Globus pallidus (tissue), 1 donor: Measurements from ENCODE around the gene CCDC85C.

Experiments
- DNase-seq: peaks from one replicate; pipeline ENCODE4 v3.0.0-alpha.2; 2015; ENCODE audit warnings: low spot score

Gene CCDC85C

DNA sequence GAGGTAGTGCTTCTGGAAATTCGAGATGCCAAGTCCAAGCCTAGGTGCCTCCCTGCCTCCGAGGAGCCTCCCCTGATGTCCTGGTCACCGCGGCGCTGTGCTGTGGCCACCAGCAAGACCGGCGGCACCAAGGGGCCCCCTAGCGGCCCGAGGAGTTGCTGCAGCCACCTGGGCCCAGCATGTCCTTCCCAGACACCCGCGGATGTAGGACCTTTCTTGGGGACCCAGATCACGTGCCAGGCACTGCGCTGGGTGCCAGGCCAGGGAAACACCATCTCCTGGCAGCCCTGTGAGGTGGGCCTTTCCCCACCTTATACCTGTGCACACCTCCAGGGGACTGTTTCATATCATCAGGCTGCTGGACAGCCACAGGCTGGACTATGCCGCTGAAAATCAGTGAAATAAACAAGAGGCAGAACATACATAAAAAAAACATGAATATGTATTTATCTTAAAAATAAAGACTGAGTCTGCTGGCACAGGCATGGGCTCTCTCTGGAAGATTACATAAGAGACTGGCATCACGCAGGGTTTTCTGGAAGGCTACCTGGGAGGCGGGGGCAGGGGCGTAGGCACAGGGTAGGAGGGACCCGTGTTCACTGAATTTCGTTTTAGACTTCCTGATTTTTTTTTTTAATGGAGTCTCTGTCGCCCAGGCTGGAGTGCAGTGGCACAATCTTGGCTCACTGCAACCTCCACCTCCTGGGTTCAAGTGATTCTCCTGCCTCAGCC, 25.0 kb upstream of the CCDC85C start:
- DNase-seq: peak; percentile 71

DNA sequence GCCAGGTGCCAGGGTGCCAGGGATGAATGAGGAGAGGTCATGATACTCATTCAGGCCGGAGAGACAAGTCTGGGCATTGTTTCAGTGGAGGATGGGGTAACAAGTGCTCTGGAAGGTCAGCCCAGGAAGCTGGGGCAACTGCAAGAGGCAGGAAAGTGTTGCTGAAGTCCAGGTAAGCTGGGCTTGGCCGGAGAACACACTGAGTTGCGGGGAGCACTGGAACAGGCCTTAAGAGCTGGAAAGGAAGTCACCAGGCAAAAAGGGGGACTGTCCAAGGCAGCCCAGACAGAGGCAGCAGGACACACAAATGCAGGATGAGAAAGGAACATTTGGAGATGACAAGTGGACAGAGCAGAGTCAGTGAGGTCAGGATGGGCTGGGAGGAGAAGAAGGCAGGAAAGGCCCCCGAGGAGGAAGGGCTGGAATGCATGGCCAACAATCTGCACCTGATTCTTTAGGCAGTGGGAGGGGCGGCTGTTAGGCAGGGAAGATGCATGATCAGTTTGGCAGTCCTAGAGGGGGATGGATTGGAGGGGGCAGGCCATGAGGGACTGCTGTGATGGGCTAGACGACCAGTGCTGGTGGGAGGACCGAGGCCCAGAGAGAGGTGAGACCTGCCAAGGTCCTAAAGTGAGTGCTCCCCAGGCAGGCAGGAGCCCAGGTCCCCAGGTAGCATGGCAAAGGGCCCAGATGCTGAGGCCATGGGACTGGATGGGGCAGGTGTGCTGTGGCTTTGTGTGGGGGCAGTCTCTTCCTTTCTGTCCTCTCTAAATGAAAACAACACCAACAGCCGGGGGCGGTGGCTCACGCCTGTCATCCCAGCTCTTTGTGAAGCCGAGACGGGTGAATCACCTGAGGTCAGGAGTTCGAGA, 23.7 kb upstream of the CCDC85C start:
- no peak for DNase-seq

DNA sequence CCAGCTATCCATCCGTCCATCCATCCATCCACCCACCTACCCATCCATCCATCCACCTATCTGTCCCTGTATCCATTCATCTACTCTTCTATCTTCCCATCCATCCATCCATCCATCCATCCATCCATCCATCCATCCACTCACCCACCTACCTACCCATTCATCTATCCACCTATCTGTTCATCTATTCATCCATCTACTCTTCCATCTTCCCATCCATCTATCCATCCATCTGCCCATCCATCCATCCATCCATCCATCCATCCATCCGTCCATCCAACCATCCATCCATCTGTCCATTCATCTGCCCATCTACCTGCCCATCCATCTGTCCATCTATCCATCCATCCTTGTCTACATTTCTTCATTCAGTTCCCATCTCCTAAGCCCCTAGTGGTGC, 23.1 kb upstream of the CCDC85C start:
- no peak for DNase-seq

- no peak for DNase-seq
These were observed 22.1 kb upstream of the CCDC85C start for GRCh38 chr14:99626041-99626648.

- no peak for DNase-seq
These were observed 21.5 kb upstream of the CCDC85C start for GRCh38 chr14:99625476-99625875.

DNA sequence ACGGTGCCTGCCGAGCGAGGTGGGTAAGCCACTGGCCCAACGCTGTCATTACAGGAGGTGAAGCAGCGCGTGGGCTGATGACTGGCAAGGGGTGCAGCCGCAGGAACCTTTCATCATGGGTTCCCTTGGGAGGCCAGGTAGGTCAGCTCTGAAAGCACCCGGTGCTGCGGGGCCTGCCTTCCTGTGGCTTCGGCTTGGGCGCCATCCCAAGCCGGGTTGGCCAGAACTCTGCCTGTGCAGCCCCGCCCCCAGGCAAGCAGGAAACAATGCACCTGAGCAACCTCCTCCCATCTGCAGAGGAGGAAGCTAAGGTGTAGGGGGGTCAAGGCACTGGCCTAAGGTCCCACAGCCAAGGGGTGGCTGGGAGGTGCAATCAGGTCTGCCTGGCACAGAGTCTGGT, 21.0 kb upstream of the CCDC85C start:
- DNase-seq: no peak

DNA sequence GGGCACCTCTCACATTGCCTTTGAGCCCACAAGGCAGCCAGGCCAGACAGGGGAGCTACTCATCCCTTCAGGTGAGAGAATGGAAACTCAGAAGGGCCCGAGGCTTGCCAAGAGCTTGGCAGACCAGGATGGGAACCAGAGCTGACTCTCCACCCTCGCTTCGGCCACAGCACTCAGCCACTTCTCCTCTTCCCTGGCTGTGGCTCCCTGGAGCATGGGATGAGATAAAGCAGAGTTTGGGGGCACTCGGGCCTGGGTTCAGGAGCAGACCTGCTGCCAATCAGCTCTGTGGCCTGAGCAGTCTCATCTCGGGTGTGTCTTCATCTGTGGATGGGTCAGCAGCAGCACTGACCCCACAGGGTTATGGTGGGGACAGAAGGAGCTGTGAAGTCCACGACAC, 20.0 kb upstream of the CCDC85C start:
- DNase-seq: no peak

DNA sequence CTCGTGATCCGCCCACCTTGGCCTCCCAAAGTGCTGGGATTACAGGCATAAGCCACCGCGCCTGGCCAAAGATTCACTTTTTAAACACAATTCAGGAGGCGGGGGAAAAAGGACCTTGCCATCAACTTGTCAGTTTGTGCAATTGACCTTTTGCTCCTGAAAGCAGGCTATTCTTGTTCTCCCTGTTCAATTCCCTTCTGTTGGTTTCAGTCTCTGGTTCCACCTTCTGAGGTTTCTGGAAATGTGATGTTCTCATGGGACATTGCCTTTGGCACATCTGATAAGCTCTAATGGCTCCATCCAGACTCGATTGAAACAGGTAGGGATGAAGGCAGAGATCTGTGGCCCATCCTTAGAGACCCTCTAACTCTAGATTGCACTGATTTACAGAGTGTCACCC, 17.9 kb upstream of the CCDC85C start:
- DNase-seq: no peak

GRCh38 chr14:99619835-99620834, 16.1 kb upstream of the CCDC85C start:
- no peak for DNase-seq

GRCh38 chr14:99616832-99617800, 13.1 kb upstream of the CCDC85C start:
- DNase-seq: no peak

GRCh38 chr14:99615497-99616157, 11.6 kb upstream of the CCDC85C start:
- no peak for DNase-seq

GRCh38 chr14:99612738-99613330, 8.8 kb upstream of the CCDC85C start:
- no peak for DNase-seq

- DNase-seq: no peak
These were observed 8.2 kb upstream of the CCDC85C start for GRCh38 chr14:99612071-99612737.

DNA sequence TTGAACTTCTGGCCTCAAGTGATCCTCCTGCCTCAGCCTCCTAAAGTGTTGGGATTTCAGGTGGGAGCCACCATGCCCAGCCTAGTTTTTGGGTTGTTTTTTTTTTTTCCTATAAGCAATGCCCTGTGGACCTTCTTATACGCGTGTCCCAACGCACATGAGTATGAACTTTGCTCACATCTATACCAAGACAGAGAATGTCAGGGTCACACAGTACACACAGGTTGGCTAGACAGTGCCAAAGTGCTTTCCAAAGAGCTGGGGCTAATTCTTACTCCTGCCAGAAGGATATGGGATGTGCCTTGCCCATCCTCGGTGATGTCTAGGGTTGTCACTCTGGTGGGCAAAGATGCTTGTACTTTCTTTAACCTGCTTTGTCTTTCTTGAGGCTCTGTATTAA, 7.6 kb upstream of the CCDC85C start:
- DNase-seq: no peak

GRCh38 chr14:99609245-99610170, 5.5 kb upstream of the CCDC85C start:
- no peak for DNase-seq

GRCh38 chr14:99608591-99608990, 4.6 kb upstream of the CCDC85C start:
- no peak for DNase-seq

DNA sequence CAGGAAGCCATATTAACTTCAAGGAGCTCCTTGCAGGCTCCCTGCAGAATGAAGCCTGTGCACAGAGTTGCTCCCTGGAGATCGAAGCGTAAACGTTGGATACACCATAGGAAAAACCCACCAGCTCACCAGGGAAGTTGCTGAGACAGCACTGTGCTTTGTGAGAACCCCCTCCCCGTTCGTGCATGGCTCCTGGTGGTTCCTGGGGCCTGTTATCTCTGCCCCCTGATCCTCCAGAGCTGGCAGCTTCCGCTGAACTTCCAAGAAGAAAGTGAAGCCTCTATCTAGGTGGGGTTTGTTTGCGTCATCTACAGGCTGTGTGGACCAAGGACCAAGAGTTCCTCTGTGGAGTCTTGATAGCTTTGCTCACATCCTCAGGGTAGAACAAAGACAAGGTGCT, 2.4 kb upstream of the CCDC85C start:
- no peak for DNase-seq
